Caki2 (cell line): ENCODE data around the gene PDGFC. TPM values are rescaled to one million over a fixed set of nuclear protein-coding genes. Genes with fewer than 3 reads are reported as not detected.

Experiments used
- DNase-seq: peaks from one replicate; pipeline ENCODE4 v3.0.0-alpha.2; 2015; ENCODE audit warnings: low read depth
- in situ Hi-C: cut with HindIII; loops from 2 replicates; pipeline ENCODE4 v1.10.0; 2016; ENCODE audit warnings: low sequenced_read_pairs, low pct_unique_long_range_greater_than_20kb, mixed read lengths
- total RNA-seq: library from RNA; depleted of rRNA; stranded (reverse); fragments of >200 nt; shearing (Covaris generic); gene quantifications from 2 replicates; pipeline ENCODE4 v1.2.3, GENCODE V29; 2014; ENCODE audit warnings: low replicate concordance

PDGFC gene
- total RNA-seq, 1 experiment from 2014 or later = 120 TPM

DNA sequence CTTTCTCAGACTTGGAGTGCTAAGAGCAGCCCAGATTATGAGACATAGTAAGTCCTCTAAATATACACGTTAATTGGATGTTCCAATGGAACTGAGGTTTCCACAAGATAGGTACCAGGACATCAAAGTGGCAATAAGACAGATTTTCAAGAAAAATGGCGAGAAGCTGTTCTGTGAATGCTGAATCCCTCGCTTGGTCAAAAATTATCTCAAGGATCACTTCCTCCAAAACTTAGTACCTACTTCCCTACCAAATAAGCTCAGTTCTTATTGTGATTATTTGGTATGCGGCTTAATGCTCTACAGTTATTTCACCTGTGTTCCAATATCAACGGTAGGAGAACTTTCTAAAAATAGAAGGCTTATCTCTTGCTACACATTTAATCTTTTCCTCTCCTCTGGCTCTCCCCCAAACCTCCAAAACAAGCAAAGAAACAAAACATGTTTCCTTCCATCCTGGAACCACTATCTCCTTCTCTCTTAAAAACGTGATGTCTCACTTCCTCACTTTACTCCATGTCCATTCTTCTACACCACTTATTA, 14.7 kb downstream of the PDGFC start:
- in situ Hi-C loops = no loop called here
- DNase-seq = no peak

DNA sequence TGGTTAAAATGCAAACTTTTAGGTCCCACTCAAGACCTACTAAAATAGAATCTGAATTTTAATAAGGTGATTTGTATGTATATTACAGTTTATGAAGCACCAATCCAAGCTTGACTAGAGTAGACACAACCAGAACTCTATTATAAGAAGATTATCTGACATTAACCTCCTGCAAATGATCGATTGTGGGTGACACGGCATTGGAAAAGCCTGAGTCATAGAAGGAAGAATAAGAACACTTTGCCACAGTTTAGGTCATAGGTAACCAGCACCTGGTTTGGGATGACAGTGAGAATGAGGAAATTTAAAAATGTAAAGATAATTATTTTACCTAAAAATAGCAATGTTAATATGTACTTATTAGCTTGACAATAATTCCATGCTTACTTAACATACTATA, 15.2 kb downstream of the PDGFC start:
- in situ Hi-C loops = no loop called here
- no peak for DNase-seq

DNA sequence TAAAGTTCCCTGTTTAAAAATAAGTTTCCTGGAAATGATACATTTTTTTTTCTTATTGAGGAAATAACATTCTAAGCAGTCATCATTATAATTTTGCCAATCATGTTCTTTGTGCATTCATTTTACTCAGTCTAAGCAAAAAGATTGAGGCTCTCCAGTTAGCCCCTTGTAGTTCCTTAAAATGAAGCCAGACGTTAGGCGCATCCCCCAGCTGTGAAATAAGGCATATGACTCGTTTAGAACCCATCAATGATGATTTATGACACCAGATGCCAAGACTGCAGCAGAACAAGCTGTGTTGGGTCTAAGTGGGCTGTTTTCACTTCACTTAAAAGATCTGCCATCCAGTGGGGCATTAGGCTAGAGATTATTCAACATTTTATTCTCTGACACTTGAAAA, 17.0 kb downstream of the PDGFC start:
- in situ Hi-C loops = no loop called here
- no peak for DNase-seq

DNA sequence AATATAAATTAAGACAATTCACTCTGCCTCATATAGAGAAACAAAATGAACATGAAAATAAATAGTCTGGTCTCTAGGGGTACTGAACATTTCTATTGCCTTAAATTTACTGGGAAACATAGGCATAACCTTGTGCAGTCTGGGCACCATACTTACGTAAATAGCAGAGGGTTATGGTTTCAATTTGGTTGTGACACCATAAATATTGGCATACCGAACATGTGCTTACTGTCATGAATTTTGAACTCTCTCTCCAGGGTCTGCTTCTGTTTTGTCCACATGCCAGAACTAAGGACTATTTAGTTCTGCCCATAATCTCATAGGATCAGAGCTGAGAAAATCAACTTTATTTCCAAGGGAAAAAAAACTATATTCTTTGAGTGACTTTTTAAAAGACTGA, 17.6 kb downstream of the PDGFC start:
- in situ Hi-C loops = no loop called here
- DNase-seq = no peak

DNA sequence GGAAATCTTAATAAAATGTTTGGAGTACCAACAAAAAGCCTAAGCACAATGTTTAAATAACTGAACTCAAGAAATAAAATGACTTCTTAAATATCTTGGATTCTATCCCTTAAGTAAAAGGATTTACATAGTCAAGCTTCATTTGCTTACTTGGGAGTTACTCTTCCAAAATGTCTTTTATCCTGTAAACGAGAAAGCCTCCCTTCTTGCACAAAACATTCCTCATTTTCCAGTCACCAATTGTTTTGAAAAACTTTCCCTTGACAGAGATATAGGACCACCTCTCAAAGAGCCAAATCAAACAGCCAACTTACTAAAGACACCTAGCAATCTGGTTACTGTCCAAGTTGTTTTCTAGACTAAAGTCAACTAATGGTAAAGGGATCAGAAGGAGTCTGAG, 18.6 kb downstream of the PDGFC start:
- no peak for DNase-seq
- in situ Hi-C loops = no loop called here

DNA sequence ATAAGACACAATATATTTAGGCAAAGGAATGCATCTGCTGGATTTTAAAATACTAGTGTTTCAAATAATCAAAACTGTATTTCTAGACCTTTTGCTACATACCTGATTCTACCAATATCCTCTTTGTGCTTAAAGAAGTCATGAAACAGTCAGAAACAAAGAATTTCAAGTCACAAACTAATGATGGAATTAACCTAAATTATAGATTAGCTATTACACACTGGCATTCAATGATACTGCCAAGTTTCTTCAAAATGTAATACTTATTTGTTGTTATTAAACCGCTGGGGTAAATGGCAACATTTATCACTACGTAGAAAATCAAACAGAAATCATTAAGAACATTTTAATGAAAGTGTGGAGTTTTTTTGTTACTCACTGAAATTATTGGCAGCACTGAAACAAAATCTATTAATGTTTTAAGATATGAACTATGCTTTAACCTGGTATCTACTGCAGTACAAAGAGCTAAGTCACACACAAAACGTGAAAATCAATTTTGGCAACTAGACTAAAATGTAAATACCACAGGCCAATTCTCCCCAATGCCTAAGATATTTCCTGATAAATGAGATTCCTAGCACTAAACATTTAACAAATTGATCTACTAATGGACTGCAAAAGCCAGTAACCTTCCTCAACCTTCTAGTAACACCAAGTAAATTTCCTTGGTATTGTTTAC, 19.4 kb downstream of the PDGFC start:
- no peak for DNase-seq

DNA sequence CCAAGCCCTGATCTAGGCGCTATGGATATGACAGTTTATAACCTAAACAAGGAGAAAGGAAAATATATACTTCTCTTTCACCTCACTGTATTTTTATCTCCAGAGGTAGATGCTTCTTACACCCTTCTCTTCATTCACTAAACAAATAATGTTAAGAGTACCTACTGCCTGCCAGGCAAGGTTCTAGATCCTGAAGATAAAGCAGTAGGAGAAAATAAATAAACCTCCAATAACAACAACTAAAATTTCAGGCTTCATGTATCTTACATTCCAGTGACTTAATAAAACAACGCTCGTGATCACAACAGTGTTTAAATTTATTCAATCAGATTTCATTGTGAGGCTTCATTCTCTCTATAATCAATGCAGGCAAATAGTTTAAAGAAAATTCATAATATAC, 20.7 kb downstream of the PDGFC start:
- in situ Hi-C loops = no loop called here
- DNase-seq = no peak

More for the DNA sequence above, 19.4 kb downstream of the PDGFC start:
- in situ Hi-C loops = no loop called here

DNA sequence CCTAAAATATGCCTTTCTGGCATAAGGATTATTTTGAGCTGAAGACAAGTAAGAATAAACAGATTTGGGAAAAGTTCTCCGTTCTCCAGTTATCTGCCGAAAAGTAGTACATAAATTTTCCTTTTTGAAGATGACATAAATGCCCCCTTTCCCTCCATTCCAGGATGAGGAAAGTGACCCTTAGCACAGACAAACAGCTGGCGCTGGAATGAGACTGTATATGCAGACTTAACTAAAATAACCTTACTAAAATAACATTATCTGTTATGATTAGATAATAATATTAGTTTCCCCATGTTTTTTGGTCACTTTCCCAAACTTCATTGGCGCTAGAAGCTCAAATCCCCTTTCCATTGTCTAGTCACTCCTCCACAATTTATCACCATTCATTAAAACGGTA, 21.5 kb downstream of the PDGFC start:
- DNase-seq = no peak
- in situ Hi-C loops = no loop called here

DNA sequence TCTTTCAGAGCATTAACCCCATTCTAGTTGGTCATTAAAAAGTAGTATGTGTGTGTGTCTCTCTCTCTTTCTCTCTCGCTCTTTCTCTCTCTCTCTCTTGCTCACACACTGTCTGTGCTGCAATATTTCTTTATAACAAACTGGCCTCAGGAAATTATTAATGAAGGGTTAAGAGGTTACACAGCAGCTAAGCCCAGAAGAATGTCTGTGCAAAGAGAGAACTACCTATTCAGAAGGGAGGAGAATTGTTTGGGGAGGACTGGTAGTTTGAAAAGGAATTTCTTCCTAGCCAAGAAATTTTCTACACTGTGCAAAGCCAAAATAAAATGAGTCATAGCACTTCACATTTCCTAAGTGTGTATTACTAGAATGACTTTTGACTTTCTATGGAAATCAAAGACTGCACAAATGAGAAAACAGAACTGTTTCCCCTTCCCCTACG, 22.2 kb downstream of the PDGFC start:
- peak; percentile 98 for DNase-seq
- in situ Hi-C loops = no loop called here

DNA sequence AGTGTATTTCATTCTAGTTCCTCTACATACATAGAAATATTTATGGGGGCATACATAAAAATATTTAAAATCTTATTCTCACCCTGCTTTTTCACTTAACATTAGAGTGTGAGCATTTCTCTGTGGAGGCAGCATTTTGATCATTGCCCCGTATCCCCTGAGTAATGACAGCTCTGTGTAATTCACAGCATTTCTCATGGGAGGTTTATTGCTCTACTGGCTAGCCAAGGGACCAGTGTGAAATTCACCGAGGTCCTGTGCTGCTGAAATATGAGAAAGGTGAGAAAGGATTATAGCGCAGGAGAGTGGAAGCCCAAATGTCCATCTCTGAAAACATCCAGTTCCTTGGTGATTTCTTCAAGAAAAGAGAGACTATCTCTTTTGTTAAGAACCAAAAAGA, 22.9 kb downstream of the PDGFC start:
- in situ Hi-C loops = no loop called here
- DNase-seq = no peak

DNA sequence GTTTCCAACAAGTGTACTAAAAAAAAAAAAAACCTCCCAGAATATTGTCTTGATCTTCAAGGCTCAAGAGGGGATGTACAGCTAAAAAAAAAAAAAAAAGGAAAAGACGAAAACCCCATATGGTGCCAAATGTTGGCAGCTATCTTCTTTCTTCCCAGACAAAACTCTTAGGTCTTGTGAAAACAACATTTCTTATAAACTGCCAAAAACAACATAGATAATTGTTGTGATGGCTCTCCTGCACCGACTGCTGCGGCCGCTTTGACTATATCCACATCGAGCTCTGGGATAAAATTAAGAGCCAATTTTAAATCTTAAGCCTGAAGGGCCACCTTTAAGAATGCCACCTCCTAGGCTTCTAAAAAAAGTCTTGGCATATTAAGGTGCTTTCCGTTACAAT, 23.5 kb downstream of the PDGFC start:
- in situ Hi-C loops = no loop called here
- DNase-seq = no peak

DNA sequence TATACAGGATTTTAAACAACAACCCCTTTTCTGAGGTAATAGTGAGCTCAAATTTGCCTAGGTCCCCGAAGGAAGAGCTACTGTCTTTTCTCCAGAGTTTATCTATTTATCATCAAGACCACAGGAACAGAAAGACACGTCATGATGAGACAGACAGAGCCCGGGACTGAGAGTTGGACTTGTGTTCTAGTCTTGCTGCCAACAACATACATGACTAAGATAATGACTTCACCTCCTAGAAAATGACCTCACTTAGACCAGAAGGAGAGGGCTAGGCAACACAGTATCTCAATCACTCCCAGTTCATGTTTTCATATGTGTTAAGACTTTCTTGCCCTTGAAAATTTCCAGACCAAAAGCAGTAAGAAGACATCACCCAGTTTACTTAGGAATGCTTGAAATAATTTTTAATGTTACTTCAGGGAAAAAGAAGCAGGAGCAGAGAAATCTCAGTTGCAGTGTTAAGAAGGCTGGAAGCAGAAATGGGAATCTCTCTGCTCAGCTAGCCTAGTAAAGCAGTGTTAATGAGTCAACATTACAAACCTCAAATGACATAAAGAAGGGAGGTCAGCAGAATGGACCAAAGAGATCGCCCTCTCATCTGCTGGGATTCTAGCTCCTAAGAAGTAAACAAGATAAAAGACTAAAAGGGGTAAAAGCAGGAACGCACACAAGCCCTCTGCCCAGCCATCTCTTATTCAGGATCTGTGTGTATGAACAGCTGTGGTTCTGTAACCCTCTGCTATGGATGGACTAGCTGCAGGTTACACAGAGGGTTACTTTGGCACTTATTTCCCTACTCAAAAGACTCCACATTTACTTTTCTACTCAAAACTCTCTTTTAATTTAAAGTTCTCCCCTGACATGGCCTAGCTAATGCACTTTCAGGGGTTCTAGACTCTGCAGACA, 24.8 kb downstream of the PDGFC start:
- DNase-seq = peak; percentile 90
- in situ Hi-C loops = no loop called here

DNA sequence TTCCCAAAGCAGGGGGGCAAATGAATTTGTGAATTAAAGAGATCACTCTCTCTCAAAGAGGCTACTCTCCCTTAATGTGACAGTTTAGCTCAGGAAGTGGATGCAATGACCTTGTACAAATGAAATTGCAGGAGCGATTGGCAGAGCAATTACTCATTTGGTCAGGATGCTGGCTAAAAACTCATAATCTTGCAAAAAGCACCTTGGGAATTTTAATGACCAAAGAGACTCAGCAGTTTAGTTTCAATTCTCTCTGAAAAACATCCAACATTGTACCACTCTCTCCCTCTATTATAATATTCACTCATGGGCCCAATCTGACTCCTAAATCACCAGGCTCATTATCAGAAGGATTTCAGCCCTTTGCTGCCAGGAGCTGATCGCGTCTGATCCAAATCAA, 26.1 kb downstream of the PDGFC start:
- in situ Hi-C loops = no loop called here
- DNase-seq = no peak

DNA sequence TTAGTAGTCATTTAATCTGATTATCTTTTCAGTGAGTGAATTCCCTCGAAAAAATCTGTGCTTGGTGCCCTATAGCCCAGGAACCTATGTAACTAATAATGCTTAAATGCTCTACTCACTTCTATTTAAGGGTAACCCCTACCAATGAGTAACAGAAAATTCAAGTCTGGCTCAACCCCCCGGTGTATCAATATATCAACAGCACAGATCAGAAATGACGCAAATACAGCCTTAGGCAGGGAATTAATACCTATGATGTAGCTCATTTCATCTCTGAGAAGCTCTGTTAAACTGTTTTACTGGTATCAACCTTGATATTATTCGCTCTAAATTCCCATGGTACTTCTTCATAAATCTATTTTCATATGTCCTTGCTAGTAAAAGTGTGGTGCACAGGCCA, 28.6 kb downstream of the PDGFC start:
- no peak for DNase-seq
- in situ Hi-C loops = no loop called here

DNA sequence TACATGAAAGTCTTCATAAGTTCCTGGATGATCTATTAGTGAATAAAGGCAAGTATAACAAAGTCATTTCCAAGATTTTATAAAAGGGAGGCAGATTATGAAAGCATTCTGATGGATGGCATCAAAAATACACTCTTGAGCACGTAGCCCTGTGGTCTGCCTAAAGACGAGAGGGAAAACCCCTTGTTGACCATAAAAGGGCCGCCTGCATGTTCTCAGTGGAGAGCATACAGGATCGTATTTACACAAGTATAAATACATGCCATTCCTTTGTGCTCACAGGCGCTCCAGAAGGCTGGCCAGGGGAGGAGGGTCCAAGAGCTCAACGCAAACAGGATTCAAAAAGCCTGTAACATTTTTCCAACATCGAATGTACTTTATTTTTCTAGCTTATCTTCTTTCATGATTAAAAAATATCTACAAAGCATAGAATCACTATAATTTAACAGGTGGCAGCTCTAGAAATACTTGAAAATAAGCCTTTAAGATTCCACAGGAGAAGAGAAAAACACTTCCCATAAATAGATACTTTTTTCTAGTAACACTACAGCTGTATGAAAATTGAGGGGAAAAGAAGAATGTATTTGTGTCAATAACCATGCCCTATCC, 29.6 kb downstream of the PDGFC start:
- in situ Hi-C loops = no loop called here
- DNase-seq = peak; percentile 84

DNA sequence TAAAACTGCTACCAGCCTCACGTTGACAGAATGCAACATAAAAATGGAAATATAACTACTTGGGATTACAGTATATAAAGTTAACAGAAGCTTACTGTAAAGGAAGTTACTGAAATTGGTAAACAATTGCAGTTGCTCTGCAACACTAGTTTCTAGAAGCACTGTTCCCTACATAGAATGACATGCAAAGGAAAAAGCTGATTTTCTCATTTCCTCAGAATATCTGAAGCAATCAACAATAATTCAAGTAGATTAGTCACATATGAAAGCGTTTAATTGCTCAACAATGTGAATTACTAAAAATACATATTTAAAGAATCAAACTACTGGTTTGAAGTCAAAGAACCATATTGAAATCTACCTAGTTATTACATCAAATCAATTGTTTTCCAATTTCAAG, 31.8 kb downstream of the PDGFC start:
- DNase-seq = no peak
- in situ Hi-C loops = no loop called here

DNA sequence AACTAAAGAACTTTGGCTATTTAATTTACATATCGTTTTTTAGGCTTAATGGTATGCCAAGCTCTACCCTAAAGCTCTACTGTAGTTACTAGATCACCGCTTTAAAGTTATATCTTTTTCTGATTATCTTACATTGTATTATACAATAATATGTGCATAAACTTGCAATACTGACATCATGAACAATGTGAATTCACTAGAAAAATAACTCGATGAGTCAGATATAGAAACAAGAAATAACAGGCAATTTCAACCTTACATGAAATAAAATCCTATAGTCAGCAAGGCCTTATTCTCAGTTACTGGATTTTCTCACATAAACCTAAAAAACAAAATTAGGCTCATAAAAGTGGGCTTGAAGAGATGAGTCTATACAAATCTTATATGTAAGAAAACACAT, 32.5 kb downstream of the PDGFC start:
- no peak for DNase-seq
- in situ Hi-C loops = no loop called here

DNA sequence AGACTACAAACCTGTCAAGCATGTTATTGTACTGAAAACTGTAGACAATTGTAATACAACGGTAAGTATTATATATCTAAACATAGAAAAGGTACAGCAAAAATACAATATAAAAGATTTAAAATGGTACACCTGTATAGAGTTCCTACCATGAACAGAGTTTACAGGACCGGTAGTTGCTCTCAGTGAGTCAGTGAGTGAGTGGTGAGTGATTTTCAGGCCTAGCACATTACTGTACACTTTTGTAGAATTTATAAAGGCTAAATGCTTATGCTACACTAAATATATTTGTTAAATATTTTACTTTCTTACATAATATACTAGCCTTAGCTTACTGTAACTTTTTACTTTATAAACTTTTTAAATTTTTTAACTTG, 37.4 kb downstream of the PDGFC start:
- in situ Hi-C loops = no loop called here
- DNase-seq = no peak

DNA sequence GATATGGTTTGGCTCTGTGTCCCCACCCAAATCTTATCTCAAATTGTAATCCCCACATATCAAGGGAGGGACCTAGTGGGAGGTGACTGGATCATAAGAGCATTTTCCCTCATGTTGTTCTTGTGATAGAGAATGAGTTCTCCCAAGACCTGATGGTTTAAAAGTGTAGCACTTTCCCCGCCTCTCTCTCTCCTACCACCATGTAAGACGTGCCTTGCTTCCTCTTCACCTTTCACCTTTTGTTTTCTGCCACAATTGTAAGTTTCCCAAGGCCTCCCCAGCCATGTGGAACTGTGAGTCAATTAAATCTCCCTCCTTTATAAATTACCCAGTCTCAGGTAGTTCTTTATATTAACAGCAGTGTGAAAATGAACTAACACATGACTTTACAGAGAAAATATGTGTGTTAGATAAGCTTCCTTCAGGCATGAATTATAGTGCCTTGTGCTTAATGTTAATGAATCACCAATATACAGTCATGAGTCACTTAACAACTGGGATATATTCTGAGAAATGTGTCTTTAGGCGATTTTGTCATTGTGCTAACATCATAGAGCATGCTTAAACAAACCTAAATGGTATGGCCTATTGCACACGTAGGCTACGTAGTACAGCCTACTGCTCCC, 37.9 kb downstream of the PDGFC start:
- in situ Hi-C loops = no loop called here
- peak; percentile 99 for DNase-seq
